Measurements from ENCODE around the gene MYZAP.

Gene MYZAP

GRCh38 chr15:57586661-57587424 is 4.9 kb upstream of the MYZAP start:
- H3K4me2 ChIP-seq (ENCODE audit: insufficient read depth, low read length) = no peak overlapping the region
- H2AFZ ChIP-seq (ENCODE audit: low read depth, low read length) = no peak overlapping the region
- TF ChIP-seq CTCF (IDR thresholded peaks at IDR 0.05; ENCODE audit: borderline replicate concordance, extremely low read depth, low read length, poor library complexity, severe bottlenecking) = no peak
- TF ChIP-seq EZH2 (IDR thresholded peaks at IDR 0.05; ENCODE audit: borderline replicate concordance, low read depth, low read length, severe bottlenecking) = no peak
- H4K20me1 ChIP-seq (ENCODE audit: insufficient read depth, low read length) = no peaks in the 10 kb centered on the region
- H3K9me3 ChIP-seq (ENCODE audit: insufficient read depth, low read length, severe bottlenecking) = no peaks in the 10 kb centered on the region
- peaks cover 6% of the 10 kb centered on the region for H3K27me3 ChIP-seq (ENCODE audit: insufficient read depth, low read length, poor library complexity)
- H3K4me3 ChIP-seq (ENCODE audit: low read depth in 1 of 2, low read length in 2 of 2) = no peak overlapping the region
- no peaks in the 10 kb centered on the region for H3K4me1 ChIP-seq (ENCODE audit: insufficient read depth, low read length)
- DNase-seq (no peak), ATAC-seq (ENCODE audit: insufficient read depth, low read depth) (no peak)
- H3K36me3 ChIP-seq (ENCODE audit: insufficient read depth, low read length) = no peaks in the 10 kb centered on the region
- no peak overlapping the region for H3K9ac ChIP-seq (ENCODE audit: low read depth, low read length)
- H3K79me2 ChIP-seq (ENCODE audit: insufficient read depth, low read length) = no peaks in the 10 kb centered on the region
- no peak overlapping the region for H3K27ac ChIP-seq (ENCODE audit: low read length)

- TF ChIP-seq EZH2 (IDR thresholded peaks at IDR 0.05; ENCODE audit: borderline replicate concordance, low read depth, low read length, severe bottlenecking) (no peak), CTCF (IDR thresholded peaks at IDR 0.05; ENCODE audit: borderline replicate concordance, extremely low read depth, low read length, poor library complexity, severe bottlenecking) (no peak)
- Histone ChIP-seq H3K27ac (ENCODE audit: low read length) (no peak overlapping the region), H3K9me3 (ENCODE audit: insufficient read depth, low read length, severe bottlenecking) (no peaks in the 10 kb centered on the region), H3K4me3 (ENCODE audit: low read depth in 1 of 2, low read length in 2 of 2) (no peak overlapping the region), H3K9ac (ENCODE audit: low read depth, low read length) (no peak overlapping the region), H3K27me3 (ENCODE audit: insufficient read depth, low read length, poor library complexity) (peaks cover 6% of the 10 kb centered on the region), H3K4me2 (ENCODE audit: insufficient read depth, low read length) (no peak overlapping the region), H2AFZ (ENCODE audit: low read depth, low read length) (no peak overlapping the region), H3K36me3 (ENCODE audit: insufficient read depth, low read length) (no peaks in the 10 kb centered on the region), H3K4me1 (ENCODE audit: insufficient read depth, low read length) (no peaks in the 10 kb centered on the region), H3K79me2 (ENCODE audit: insufficient read depth, low read length) (no peaks in the 10 kb centered on the region), H4K20me1 (ENCODE audit: insufficient read depth, low read length) (no peaks in the 10 kb centered on the region)
- DNase-seq (no peak), ATAC-seq (ENCODE audit: insufficient read depth, low read depth) (no peak)
Observed at GRCh38 chr15:57589281-57589680, 2.4 kb upstream of the MYZAP start.

- ATAC-seq (ENCODE audit: insufficient read depth, low read depth) = no peak
- Histone ChIP-seq H3K79me2 (ENCODE audit: insufficient read depth, low read length) (no peaks in the 10 kb centered on the region), H3K4me2 (ENCODE audit: insufficient read depth, low read length) (no peak overlapping the region), H3K27ac (ENCODE audit: low read length) (no peak overlapping the region), H3K4me1 (ENCODE audit: insufficient read depth, low read length) (no peaks in the 10 kb centered on the region), H3K9ac (ENCODE audit: low read depth, low read length) (no peak overlapping the region), H3K4me3 (ENCODE audit: low read depth in 1 of 2, low read length in 2 of 2) (no peak overlapping the region), H3K9me3 (ENCODE audit: insufficient read depth, low read length, severe bottlenecking) (no peaks in the 10 kb centered on the region), H4K20me1 (ENCODE audit: insufficient read depth, low read length) (no peaks in the 10 kb centered on the region), H3K36me3 (ENCODE audit: insufficient read depth, low read length) (no peaks in the 10 kb centered on the region), H3K27me3 (ENCODE audit: insufficient read depth, low read length, poor library complexity) (peaks cover 6% of the 10 kb centered on the region), H2AFZ (ENCODE audit: low read depth, low read length) (no peak overlapping the region)
- TF ChIP-seq EZH2 (IDR thresholded peaks at IDR 0.05; ENCODE audit: borderline replicate concordance, low read depth, low read length, severe bottlenecking) = no peak
- no peak for TF ChIP-seq CTCF (IDR thresholded peaks at IDR 0.05; ENCODE audit: borderline replicate concordance, extremely low read depth, low read length, poor library complexity, severe bottlenecking)
- DNase-seq = no peak
Observed at GRCh38 chr15:57589754-57590153, 1.9 kb upstream of the MYZAP start.
